IMR-90 (cell line): ENCODE data around the gene FAM89A. TPM values are rescaled to one million over a fixed set of nuclear protein-coding genes. Genes with fewer than 3 reads are reported as not detected.

ENCODE experiments used
- ATAC-seq: fragments of 200-7000 bp; cut with Tn5 transposase; 2 replicates; pipeline ENCODE4 v1.9.1; 2020; ENCODE audit warnings: low read depth, mild to moderate bottlenecking, moderate library complexity
- BruUV-seq: library from RNA; stranded (reverse); fragments of 400-500 nt; replicated peaks from 2 replicates; lab custom pipeline; 2021; lab: Mats Ljungman, UMichigan
- CTCF ChIA-PET: fragments of 300-600 bp; formaldehyde crosslinking; extraction: SDS; loops from one replicate; lab custom pipeline; 2021; ENCODE audit warnings: antibody characterized with exemption; lab: Yijun Ruan, JAX
- POLR2A ChIA-PET: fragments of 300-600 bp; sonication (Branson Sonifier 250); formaldehyde crosslinking; loops from one replicate; lab custom pipeline; 2022; ENCODE audit warnings: antibody characterized with exemption; ENCODE audit not compliant: unreplicated experiment; lab: Charles Lee
- DNase-seq: peaks from one replicate; pipeline ENCODE4 v3.0.0; 2013
- H2AFZ ChIP-seq: replicated peaks from 2 replicates; pipeline ENCODE3; 2013; ENCODE audit warnings: low read length, mild to moderate bottlenecking; ENCODE audit not compliant: poor library complexity
- H2AK5ac ChIP-seq: 2 replicates; pipeline ENCODE4 v1.6.1; 2013; ENCODE audit warnings: low read depth, low read length, inconsistent platforms
- H2AK9ac ChIP-seq: replicated peaks from 2 replicates; pipeline ENCODE3; 2013; ENCODE audit warnings: mild to moderate bottlenecking, low read depth, low read length, moderate library complexity; ENCODE audit not compliant: poor library complexity
- H2BK120ac ChIP-seq: 2 replicates; pipeline ENCODE4 v1.6.1; 2013; ENCODE audit warnings: low read depth, low read length, inconsistent platforms
- H2BK15ac ChIP-seq: 3 replicates; pipeline ENCODE4 v1.6.1; 2013; ENCODE audit warnings: low read depth, low read length, inconsistent platforms
- H2BK20ac ChIP-seq: 2 replicates; pipeline ENCODE4 v1.6.1; 2013; ENCODE audit warnings: low read depth, mild to moderate bottlenecking, inconsistent platforms, low read length, moderate library complexity
- H2BK5ac ChIP-seq: 2 replicates; pipeline ENCODE4 v1.6.1; 2013; ENCODE audit warnings: mild to moderate bottlenecking, low read depth, low read length, inconsistent platforms; ENCODE audit not compliant: poor library complexity, severe bottlenecking
- H3K14ac ChIP-seq: replicated peaks from 2 replicates; pipeline ENCODE4 v1.6.1; 2013; ENCODE audit warnings: low read depth, low read length, inconsistent platforms
- H3K18ac ChIP-seq: 2 replicates; pipeline ENCODE4 v1.6.1; 2013; ENCODE audit warnings: low read depth, low read length, control low read depth
- H3K23ac ChIP-seq: 2 replicates; pipeline ENCODE4 v1.6.1; 2013; ENCODE audit warnings: low read depth, low read length, inconsistent platforms
- H3K27ac ChIP-seq: 2 replicates; pipeline ENCODE4 v1.5.1; 2013; ENCODE audit warnings: mild to moderate bottlenecking, control low read depth, low read length; ENCODE audit not compliant: insufficient read depth
- H3K27me3 ChIP-seq: 2 replicates; pipeline ENCODE4 v1.6.1; 2013; ENCODE audit warnings: low read length; ENCODE audit not compliant: control insufficient read depth, insufficient read depth
- H3K36me3 ChIP-seq: 2 replicates; pipeline ENCODE4 v1.6.1; 2013; ENCODE audit warnings: low read length, mixed read lengths; ENCODE audit not compliant: control insufficient read depth, insufficient read depth
- H3K4ac ChIP-seq: 2 replicates; pipeline ENCODE4 v1.6.1; 2013; ENCODE audit warnings: low read depth, low read length, inconsistent platforms
- H3K4me1 ChIP-seq: 2 replicates; pipeline ENCODE4 v1.6.1; 2013; ENCODE audit warnings: low read length, mixed read lengths; ENCODE audit not compliant: control insufficient read depth, insufficient read depth
- H3K4me2 ChIP-seq: 2 replicates; pipeline ENCODE4 v1.6.1; 2013; ENCODE audit warnings: low read depth, mild to moderate bottlenecking, control low read depth, low read length, moderate library complexity
- H3K4me3 ChIP-seq: 2 replicates; pipeline ENCODE4 v1.5.1; 2013; ENCODE audit warnings: low read depth, mild to moderate bottlenecking, control low read depth, low read length, moderate library complexity; ENCODE audit not compliant: insufficient read depth
- H3K56ac ChIP-seq: 2 replicates; pipeline ENCODE4 v1.6.1; 2013; ENCODE audit warnings: low read length, inconsistent platforms; ENCODE audit not compliant: insufficient read depth; ENCODE audit errors: extremely low read depth
- H3K79me1 ChIP-seq, 2 experiments: 2 replicates each; pipeline ENCODE4 v1.6.1; 2013; ENCODE audit warnings: low read length in 2 of 2, inconsistent platforms in 1 of 2, low read depth in 1 of 2
- H3K9ac ChIP-seq: 2 replicates; pipeline ENCODE4 v1.6.1; 2013; ENCODE audit warnings: low read depth, low read length, control low read depth
- H3K9me1 ChIP-seq: 2 replicates; pipeline ENCODE4 v1.6.1; 2013; ENCODE audit warnings: low read length, inconsistent platforms; ENCODE audit not compliant: insufficient read depth
- H3K9me3 ChIP-seq: 2 replicates; pipeline ENCODE4 v1.6.1; 2013; ENCODE audit warnings: low read length; ENCODE audit not compliant: control insufficient read depth, insufficient read depth
- H4K20me1 ChIP-seq: 2 replicates; pipeline ENCODE4 v1.6.1; 2013; ENCODE audit warnings: low read length, inconsistent platforms; ENCODE audit not compliant: insufficient read depth
- H4K5ac ChIP-seq: 2 replicates; pipeline ENCODE4 v1.6.1; 2013; ENCODE audit warnings: mild to moderate bottlenecking, low read depth, low read length, control low read depth
- H4K8ac ChIP-seq, 2 experiments: 2 replicates each; pipeline ENCODE4 v1.6.1; 2013; ENCODE audit warnings: low read depth in 2 of 2, low read length in 2 of 2, control low read depth in 1 of 2, inconsistent platforms in 1 of 2
- H4K91ac ChIP-seq: 2 replicates; pipeline ENCODE4 v1.6.1; 2013; ENCODE audit warnings: low read depth, low read length, inconsistent platforms; ENCODE audit not compliant: insufficient read depth
- CEBPB ChIP-seq: IDR thresholded peaks from 2 replicates; pipeline ENCODE4 v1.6.1; 2012; ENCODE audit warnings: low read depth, low read length, improper control_type of control experiment
- CHD1 ChIP-seq: IDR thresholded peaks from 2 replicates; pipeline ENCODE4 v1.6.1; 2012; ENCODE audit warnings: low read depth, low read length, improper control_type of control experiment
- FOS ChIP-seq: fragments of 150-350 bp; IDR thresholded peaks from 2 replicates; pipeline ENCODE4 v1.6.1; 2016; ENCODE audit warnings: low read depth, low read length
- MAFK ChIP-seq: IDR thresholded peaks from 2 replicates; pipeline ENCODE4 v1.6.1; 2012; ENCODE audit warnings: low read depth, low read length, improper control_type of control experiment
- MAZ ChIP-seq: IDR thresholded peaks from 2 replicates; pipeline ENCODE4 v1.6.1; 2012; ENCODE audit warnings: low read depth, mild to moderate bottlenecking, low read length, improper control_type of control experiment, moderate library complexity, borderline replicate concordance
- MXI1 ChIP-seq: IDR thresholded peaks from 2 replicates; pipeline ENCODE4 v1.6.1; 2012; ENCODE audit warnings: low read depth, mild to moderate bottlenecking, low read length, moderate library complexity, borderline replicate concordance
- NFE2L2 ChIP-seq: fragments of 150-350 bp; IDR thresholded peaks from 2 replicates; pipeline ENCODE4 v1.6.1; 2016; ENCODE audit warnings: low read depth, mild to moderate bottlenecking, low read length
- POLR2A ChIP-seq: IDR thresholded peaks from 2 replicates; pipeline ENCODE4 v1.6.1; 2012; ENCODE audit warnings: mild to moderate bottlenecking, low read depth, low read length
- RAD21 ChIP-seq: IDR thresholded peaks from 2 replicates; pipeline ENCODE4 v1.6.1; 2012; ENCODE audit warnings: low read length, improper control_type of control experiment
- RCOR1 ChIP-seq: IDR thresholded peaks from 2 replicates; pipeline ENCODE4 v1.6.1; 2012; ENCODE audit warnings: mild to moderate bottlenecking, low read length, improper control_type of control experiment; ENCODE audit not compliant: insufficient replicate concordance
- RFX5 ChIP-seq: IDR thresholded peaks from 2 replicates; pipeline ENCODE4 v1.8.0; 2012; ENCODE audit warnings: low read depth, mild to moderate bottlenecking, low read length, moderate library complexity
- SMC3 ChIP-seq: fragments of 150-350 bp; IDR thresholded peaks from 2 replicates; pipeline ENCODE4 v1.6.1; 2016; ENCODE audit warnings: low read depth, mild to moderate bottlenecking, antibody characterized with exemption, low read length, moderate library complexity
- USF2 ChIP-seq: fragments of 150-350 bp; IDR thresholded peaks from 2 replicates; pipeline ENCODE4 v1.6.1; 2017; ENCODE audit warnings: mild to moderate bottlenecking, antibody characterized with exemption, low read length, low read depth
- WGBS, 2 experiments: methylation state at CpG; one replicate each; pipeline versions ENCODE4 v1.1.5 to v1.1.7; 2013; ENCODE audit warnings: missing lambda C conversion rate in 2 of 2; ENCODE audit not compliant: insufficient read length in 1 of 2; ENCODE audit errors: extremely low coverage in 2 of 2; 5-methylcytosine and 5-hydroxymethylcytosine counted together
- dilution Hi-C: fragments of 300-500 bp; cut with HindIII; formaldehyde crosslinking; loops from one replicate; pipeline ENCODE4 v1.14.3; 2018; ENCODE audit warnings: low sequenced_read_pairs; ENCODE audit not compliant: unreplicated experiment
- in situ Hi-C: fragments of 300-500 bp; cut with MboI; formaldehyde crosslinking; loops from 3 replicates; pipeline ENCODE4 v1.14.3; 2019; ENCODE audit warnings: low sequenced_read_pairs, inconsistent platforms, mixed read lengths
- intact Hi-C: fragments of 100-400 bp; cut with micrococcal nuclease; formaldehyde crosslinking; loops from 2 replicates; pipeline ENCODE4 v1.10.0; 2022
- polyA plus RNA-seq, 3 experiments: library from polyadenylated mRNA; depleted of rRNA; stranded (reverse); fragments of >200 nt; gene quantifications; 2 replicates each; pipeline ENCODE4 v1.2.3, GENCODE V29; 2012; ENCODE audit warnings: low replicate concordance in 1 of 3
- total RNA-seq: library from RNA; depleted of rRNA; stranded (reverse); fragments of >200 nt; gene quantifications from 2 replicates; pipeline ENCODE4 v1.2.3, GENCODE V29; 2012
- TF ChIP-seq, protein P1 (sequence below): conservative IDR thresholded peaks from 2 replicates; pipeline ENCODE4 v1.5.1; 2012; ENCODE audit warnings: mild to moderate bottlenecking, low read depth, low read length, improper control_type of control experiment
- TF ChIP-seq, protein P2 (sequence below): fragments of 150-350 bp; IDR thresholded peaks from 2 replicates; pipeline ENCODE4 v1.6.1; 2016; ENCODE audit warnings: low read depth, mild to moderate bottlenecking, low read length, moderate library complexity, borderline replicate concordance

FAM89A gene
- total and polyA plus RNA-seq, 2 of the 4 experiments (the other 2 are of a cell fraction) = 6.8 to 8.1 TPM

DNA sequence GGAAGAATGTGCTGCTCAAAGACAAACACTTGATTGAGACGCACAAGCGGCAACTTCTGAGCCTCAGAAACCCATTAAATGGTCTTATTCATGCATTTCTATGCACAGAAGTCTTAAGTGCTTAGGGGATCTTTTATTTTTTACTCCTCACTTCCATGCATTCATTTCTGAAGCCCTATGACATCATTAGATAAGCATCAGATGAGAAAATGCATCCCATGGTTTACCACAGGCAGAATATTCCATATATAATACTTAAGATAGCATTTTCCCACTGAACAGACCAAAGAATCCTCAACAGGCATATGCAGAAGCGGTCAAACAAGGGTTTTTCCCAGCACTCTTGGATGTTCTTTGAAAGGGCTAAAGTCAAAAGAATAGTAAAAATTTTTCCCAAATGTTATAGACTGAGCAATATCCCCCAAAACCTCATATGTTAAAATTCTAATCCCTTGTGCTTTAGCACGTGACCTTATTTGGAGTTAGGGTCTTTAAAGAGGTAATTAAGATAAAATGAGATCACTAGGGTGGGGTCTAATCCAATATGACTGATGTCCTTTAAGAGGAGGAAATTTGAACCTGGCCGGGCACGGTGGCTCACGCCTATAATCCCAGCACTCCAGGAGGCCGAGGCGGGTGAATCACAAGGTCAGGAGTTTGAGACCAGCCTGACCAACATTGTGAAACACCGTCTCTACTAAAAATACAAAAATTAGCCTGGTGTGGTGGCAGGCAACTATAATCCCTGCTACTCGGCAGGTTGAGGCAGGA lies 22.6 kb upstream of the FAM89A start:
- Histone ChIP-seq H3K9me1 (peaks cover 2% of the 10 kb centered on the region; the same call in 1 of the 2 replicates), H4K91ac (no peak overlapping the region), H2AFZ (no peak overlapping the region), H3K56ac (no peak overlapping the region), H2BK20ac (no peak overlapping the region), H3K14ac (no peak overlapping the region), H2AK9ac (no peak overlapping the region), H3K9ac (no peak overlapping the region), H4K8ac (no peak overlapping the region), H3K4me3 (no peak overlapping the region), H4K5ac (no peak overlapping the region), H3K36me3 (no peaks in the 10 kb centered on the region), H2BK120ac (no peak overlapping the region), H3K9me3 (no peaks in the 10 kb centered on the region), H3K27ac (no peak overlapping the region), H2BK5ac (no peak overlapping the region), H3K18ac (no peak overlapping the region), H3K79me1 (no peaks in the 10 kb centered on the region), H3K4me2 (no peak overlapping the region), H2BK15ac (no peak overlapping the region), H4K20me1 (no peaks in the 10 kb centered on the region), H3K4ac (no peak overlapping the region), H3K27me3 (peaks cover 13% of the 10 kb centered on the region), H3K4me1 (peaks cover 2% of the 10 kb centered on the region; the same call in 1 of the 2 replicates), H3K23ac (no peak overlapping the region), H2AK5ac (no peak overlapping the region)
- no CpG with 5 or more reads among the region's 11 CpGs for WGBS, 2 experiments
- CTCF ChIA-PET = no interaction called here
- ATAC-seq (peak; percentile 63), DNase-seq (peak; percentile 68)
- in situ Hi-C loops = no loop called here
- BruUV-seq = no TSS peak
- dilution Hi-C loops = no loop called here
- intact Hi-C loops = no loop called here
- POLR2A ChIA-PET = interaction anchor here (0.5 kb wide), 1 partner anchor 37 kb away, joined by 3 read pairs; no protein-coding TSS in a partner anchor
- no peak for TF ChIP-seq RCOR1
- no peak for TF ChIP-seq MAZ
- no peak for TF ChIP-seq RAD21
- TF ChIP-seq NFE2L2 = no peak
- no peak for TF ChIP-seq MXI1
- TF ChIP-seq, protein P1, sequence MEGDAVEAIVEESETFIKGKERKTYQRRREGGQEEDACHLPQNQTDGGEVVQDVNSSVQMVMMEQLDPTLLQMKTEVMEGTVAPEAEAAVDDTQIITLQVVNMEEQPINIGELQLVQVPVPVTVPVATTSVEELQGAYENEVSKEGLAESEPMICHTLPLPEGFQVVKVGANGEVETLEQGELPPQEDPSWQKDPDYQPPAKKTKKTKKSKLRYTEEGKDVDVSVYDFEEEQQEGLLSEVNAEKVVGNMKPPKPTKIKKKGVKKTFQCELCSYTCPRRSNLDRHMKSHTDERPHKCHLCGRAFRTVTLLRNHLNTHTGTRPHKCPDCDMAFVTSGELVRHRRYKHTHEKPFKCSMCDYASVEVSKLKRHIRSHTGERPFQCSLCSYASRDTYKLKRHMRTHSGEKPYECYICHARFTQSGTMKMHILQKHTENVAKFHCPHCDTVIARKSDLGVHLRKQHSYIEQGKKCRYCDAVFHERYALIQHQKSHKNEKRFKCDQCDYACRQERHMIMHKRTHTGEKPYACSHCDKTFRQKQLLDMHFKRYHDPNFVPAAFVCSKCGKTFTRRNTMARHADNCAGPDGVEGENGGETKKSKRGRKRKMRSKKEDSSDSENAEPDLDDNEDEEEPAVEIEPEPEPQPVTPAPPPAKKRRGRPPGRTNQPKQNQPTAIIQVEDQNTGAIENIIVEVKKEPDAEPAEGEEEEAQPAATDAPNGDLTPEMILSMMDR = no peak
- no peak for TF ChIP-seq CEBPB
- TF ChIP-seq, protein P2, sequence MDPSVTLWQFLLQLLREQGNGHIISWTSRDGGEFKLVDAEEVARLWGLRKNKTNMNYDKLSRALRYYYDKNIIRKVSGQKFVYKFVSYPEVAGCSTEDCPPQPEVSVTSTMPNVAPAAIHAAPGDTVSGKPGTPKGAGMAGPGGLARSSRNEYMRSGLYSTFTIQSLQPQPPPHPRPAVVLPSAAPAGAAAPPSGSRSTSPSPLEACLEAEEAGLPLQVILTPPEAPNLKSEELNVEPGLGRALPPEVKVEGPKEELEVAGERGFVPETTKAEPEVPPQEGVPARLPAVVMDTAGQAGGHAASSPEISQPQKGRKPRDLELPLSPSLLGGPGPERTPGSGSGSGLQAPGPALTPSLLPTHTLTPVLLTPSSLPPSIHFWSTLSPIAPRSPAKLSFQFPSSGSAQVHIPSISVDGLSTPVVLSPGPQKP = no peak
- no peak for TF ChIP-seq POLR2A
- TF ChIP-seq RFX5 = no peak
- no peak for TF ChIP-seq MAFK
- no peak for TF ChIP-seq USF2
- no peak for TF ChIP-seq CHD1
- TF ChIP-seq FOS = no peak
- no peak for TF ChIP-seq SMC3
